ENCODE data around the gene SV2C.

The SV2C gene

GRCh38 chr5:76166886-76167576 is 83.8 kb downstream of the SV2C start:
- no peak for DNase-seq

DNA sequence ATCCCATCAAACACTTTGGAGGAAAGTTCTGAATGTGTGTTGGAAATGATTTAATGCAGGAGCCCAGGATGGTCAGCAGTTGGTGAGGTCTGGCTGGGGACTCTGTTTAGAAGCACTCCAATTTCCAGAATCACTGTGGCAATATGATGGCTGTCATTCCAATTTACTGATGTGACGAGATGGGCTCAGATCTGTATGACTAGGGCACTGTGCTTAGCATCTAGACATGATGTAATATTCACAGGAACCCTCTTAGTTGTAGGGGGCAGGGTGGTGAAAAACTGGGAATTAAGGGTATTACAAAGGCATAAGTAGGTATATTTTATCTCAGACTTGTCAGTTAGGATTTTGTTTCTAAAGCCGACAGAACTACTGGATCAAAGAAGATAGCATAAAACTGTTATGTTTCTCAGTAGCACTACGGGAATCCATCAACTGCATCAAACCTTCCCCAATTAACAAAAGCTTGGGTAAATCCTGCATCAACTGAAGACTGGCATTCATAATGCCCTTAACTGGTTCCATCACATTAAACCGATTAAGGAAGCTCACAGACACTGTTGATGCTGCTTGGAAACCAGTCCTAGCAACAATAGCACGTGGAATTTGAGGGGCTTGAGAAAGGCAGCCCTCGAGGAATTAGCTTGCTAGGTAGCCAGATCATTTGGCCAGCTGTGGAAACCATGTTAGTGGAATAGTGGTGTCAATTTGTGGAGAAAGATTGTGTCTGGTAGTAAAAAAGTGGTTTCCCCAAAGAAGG is 86.1 kb downstream of the SV2C start:
- no peak for DNase-seq

DNA sequence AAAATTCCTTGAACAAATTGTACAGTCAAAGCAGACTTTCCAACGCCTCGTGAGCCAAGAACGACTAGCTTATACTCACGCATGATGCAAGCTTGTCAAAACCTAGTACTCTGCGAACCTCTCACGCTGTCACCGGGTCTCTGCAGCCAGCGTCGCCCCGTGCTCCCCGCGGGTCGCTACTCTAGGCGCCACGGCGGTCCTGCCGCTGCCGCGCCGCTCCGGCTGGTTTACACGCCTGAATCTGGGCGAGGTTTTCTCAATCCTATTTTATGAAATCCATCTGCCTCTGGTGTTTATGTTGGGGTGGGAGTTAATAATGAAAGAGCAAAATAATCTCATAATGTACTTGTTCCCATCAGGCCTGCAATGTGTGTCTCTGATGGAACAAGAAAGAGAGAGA is 90.9 kb downstream of the SV2C start:
- DNase-seq: no peak

DNA sequence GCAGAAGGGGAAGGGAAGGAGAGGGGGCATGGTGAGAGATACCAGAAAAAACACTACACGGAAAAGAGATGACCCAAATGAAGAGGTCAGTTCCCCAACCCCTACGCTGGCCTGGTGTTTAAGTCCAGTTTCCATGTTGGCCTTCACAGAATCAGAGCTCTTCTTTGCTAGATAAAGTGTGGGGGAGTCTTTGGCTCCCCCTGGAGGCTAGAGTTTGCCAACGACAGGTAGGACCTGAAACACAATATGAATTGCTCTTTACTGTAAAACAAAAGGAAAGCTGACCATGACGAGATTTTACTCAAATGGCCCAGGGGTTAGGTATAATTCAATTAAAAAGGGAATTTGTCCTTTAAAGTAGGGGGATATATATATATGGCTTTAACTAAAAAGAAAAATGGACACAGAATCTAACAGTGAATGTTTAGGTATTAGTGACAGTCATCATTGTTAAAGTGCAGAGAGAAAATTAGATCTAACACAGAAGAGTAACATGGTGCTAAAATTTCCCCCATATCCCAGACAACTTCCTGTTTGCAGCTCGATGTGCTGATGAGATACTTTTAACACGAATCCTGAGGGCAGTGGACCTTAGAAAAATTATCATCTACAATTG is 92.0 kb downstream of the SV2C start:
- peak; percentile 12 for DNase-seq

GRCh38 chr5:76175821-76176403 is 92.7 kb downstream of the SV2C start:
- DNase-seq: no peak

DNA sequence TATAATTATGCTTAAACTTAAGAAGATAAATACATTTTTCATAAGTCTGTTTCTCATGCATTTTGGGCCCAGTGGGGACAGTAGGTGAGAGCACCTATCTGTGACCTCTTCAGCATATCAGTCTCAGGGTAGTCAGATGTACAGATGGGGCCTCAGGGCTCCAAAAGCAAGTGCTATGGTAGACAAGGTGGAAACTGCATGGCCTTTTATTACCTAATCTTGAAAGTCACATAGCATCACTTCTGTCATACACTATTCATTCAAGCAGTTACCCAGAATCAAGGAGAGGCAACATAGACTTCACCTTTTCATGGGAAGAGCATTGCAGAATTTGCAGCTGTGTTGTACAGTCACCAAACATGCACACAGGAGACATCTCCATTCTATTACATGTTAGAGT is 94.8 kb downstream of the SV2C start:
- no peak for DNase-seq

- DNase-seq: no peak
Observed at GRCh38 chr5:76178913-76179312, 95.7 kb downstream of the SV2C start.

- no peak for DNase-seq
Observed at GRCh38 chr5:76180814-76181805, 97.9 kb downstream of the SV2C start.

DNA sequence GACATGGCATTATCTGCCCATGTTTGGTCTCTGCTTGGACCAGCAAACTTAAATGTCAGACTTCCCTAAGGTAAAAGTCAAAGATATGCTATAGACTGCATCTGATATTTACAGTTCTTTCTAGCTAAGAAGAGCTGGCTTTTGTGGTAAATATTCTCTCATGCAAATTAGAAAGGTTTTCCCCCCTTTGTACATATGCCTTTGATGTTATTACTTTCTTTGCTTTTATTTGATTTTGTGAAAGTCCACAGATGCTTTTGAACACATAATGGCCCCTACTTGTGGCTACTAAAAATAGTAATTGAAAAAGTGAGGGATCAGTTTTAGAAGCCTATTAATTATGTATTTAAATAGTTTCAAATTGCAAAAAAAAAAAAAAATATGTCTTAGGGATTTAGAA is 104.2 kb downstream of the SV2C start:
- no peak for DNase-seq

GRCh38 chr5:76190356-76190755 is 107.2 kb downstream of the SV2C start:
- no peak for DNase-seq

DNA sequence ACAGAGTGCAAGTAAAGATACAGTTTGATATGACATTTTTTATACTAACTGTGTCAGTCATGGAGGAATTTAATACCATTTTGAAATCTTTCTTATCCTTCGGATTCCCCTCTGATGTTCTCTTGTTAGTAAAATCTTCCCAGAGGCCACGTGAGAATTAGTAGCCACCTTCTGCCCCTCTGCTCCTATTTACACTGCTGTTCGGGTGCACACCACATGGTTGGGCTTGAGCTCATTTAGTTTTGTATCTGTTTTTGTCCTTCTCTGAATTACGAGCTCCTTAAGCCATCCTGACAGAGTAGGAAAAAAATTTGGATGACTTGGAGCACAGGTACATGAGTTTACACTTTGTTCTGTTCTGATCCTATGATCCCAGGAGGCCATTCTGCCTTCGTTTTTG is 109.7 kb downstream of the SV2C start:
- no peak for DNase-seq

- DNase-seq: no peak
Observed at GRCh38 chr5:76193635-76194034, 110.5 kb downstream of the SV2C start.

DNA sequence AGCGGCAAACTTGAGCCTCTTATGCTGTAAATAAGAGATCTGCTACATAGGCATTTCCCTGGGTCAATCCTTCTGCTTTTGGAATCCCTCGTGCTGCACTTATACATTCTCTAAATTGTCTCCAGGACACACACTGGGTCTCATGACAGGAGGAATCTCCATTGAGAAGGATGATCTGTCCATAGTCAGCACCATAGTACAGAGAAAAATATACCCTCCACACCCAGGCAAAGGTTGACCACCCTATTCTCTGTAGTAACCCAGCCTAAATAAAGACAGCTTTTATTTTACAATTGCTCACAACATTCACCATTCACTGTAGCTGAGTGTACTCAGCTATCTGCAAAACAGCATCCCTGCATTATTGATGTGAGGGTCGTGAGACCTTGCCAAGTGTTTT is 111.2 kb downstream of the SV2C start:
- no peak for DNase-seq

- no peak for DNase-seq
Observed at GRCh38 chr5:76196457-76196856, 113.3 kb downstream of the SV2C start.

- no peak for DNase-seq
Observed at GRCh38 chr5:76196886-76197489, 113.8 kb downstream of the SV2C start.

GRCh38 chr5:76197726-76198125 is 114.5 kb downstream of the SV2C start:
- no peak for DNase-seq

DNA sequence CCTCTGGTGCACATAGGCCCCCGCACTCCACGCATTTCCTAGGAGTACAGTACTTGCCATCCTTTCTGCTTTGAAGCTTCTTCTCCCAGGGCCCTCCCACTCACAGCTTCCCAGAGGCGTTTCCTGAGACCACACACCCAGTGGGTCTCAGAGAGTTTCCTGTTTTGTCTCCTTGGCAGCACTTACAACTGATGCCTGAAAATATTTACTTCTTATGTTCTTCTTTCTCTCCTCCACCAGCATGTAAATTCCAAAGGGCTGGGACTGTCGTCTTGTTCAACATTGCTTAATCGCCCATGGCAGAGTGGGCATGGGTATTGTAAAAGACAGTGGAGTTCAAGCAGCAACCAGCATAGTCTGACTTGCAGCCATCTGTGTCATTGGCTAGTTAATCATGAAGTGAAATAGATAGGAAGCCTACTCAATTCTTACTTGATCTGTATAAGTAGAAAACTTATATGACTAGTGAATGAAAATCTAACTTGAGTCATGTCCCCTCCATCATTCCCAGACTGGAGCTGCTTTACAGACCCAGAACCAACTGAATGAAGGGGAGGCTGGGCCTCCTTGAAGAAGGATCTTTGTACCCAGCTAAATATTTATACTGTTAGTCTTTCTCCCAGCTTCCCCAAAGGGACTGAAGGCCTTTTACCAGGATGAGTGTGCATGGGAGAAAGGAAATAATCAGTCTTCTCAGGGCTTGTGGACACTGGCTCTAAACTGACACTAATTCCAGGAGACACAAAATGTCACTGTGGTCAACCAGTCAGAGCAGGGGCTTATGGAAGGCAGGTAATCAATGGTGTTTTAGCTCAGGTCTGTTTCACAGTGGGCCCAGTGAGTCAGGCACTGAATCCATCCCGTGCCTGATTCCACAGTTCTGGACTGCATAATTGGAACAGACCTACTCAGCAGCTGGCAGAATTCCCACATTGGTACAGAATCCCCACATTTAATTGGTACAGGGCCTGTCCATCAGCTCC is 116.4 kb downstream of the SV2C start:
- DNase-seq: no peak

DNA sequence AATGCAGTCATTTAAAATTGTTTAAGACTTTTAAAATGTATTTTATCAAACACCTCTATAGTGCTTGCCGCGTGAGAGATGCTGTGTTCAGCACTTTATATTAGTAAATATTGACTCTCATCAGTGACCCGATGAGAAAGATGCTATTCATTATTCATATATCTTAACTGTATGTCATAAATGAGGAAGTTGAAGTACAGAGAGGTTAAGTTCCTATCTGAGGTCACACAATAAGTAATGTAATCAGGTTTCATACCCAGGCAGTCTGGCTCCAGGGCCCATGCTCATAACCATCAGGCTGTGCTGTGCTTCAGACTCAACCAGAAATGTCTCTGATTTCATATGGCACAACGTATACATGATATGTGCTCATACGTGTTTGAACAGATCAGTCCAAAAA is 119.0 kb downstream of the SV2C start:
- DNase-seq: no peak

- DNase-seq: no peak
Observed at GRCh38 chr5:76204191-76204590, 121.0 kb downstream of the SV2C start.

DNA sequence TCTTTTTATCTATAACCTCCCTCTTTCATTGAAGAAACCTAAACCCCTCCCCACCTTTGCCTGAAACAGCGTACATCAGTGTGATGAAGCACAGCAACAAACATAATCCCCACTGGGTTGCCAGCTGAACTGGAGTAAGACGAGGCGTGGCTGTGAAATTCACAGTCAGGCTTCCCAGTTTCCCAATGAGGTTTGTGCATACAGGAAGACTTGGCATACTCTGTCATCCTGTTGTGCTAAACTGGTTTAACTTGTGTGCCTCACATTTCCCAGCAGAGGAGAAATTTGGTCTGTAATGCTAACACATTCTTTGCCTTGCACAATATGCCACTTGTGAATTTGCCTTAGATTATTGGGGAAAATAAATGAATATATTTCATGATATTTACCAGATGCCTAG is 121.5 kb downstream of the SV2C start:
- no peak for DNase-seq

- DNase-seq: no peak
Observed at GRCh38 chr5:76207120-76207519, 123.9 kb downstream of the SV2C start.

All from GDM1 (cell line).